Vagina (tissue), 2 donors: ENCODE measurements around the gene CD300A.

Source experiments
- CTCF ChIP-seq, 3 experiments: fragments of 450-650 bp in 2 of 3; fragments of 200-600 bp in 1 of 3; sonication (generic) in 1 of 3; IDR thresholded peaks; one replicate each; pipeline ENCODE4 v1.5.1; 2017 to 2019; ENCODE audit warnings: antibody characterized with exemption in 3 of 3, mild to moderate bottlenecking in 2 of 3, moderate library complexity in 2 of 3
- POLR2A ChIP-seq, 2 donors: fragments of 450-650 bp; IDR thresholded peaks; one replicate each; pipeline ENCODE4 v1.6.1; 2017; ENCODE audit warnings: antibody characterized with exemption in 2 of 2, mild to moderate bottlenecking in 2 of 2, moderate library complexity in 2 of 2
- POLR2AphosphoS5 ChIP-seq, 2 donors: sonication (generic); formaldehyde crosslinking; IDR thresholded peaks; one replicate each; pipeline ENCODE4 v1.9.0; 2017; ENCODE audit warnings: antibody characterized with exemption in 2 of 2, mild to moderate bottlenecking in 2 of 2, low read depth in 1 of 2; ENCODE audit not compliant: insufficient read depth in 1 of 2

- TF ChIP-seq CTCF (IDR thresholded peaks at IDR 0.05) = no peak
- no peak for TF ChIP-seq POLR2AphosphoS5 (IDR thresholded peaks at IDR 0.05; ENCODE audit: insufficient read depth in 1 of 2, low read depth in 1 of 2)
- TF ChIP-seq POLR2A (IDR thresholded peaks at IDR 0.05) = no peak
These were observed 1.6 kb upstream of the CD300A start for GRCh38 chr17:74464730-74465377.
